ENCODE results near the gene FHIT.

Gene FHIT

GRCh38 chr3:61169621-61170251 is 81.5 kb downstream of the FHIT start:
- in situ Hi-C loops (cut with HindIII; ENCODE audit: low sequenced_read_pairs): no loop called here
- DNase-seq (ENCODE audit: low read depth): no peak
- TF ChIP-seq, protein P1, sequence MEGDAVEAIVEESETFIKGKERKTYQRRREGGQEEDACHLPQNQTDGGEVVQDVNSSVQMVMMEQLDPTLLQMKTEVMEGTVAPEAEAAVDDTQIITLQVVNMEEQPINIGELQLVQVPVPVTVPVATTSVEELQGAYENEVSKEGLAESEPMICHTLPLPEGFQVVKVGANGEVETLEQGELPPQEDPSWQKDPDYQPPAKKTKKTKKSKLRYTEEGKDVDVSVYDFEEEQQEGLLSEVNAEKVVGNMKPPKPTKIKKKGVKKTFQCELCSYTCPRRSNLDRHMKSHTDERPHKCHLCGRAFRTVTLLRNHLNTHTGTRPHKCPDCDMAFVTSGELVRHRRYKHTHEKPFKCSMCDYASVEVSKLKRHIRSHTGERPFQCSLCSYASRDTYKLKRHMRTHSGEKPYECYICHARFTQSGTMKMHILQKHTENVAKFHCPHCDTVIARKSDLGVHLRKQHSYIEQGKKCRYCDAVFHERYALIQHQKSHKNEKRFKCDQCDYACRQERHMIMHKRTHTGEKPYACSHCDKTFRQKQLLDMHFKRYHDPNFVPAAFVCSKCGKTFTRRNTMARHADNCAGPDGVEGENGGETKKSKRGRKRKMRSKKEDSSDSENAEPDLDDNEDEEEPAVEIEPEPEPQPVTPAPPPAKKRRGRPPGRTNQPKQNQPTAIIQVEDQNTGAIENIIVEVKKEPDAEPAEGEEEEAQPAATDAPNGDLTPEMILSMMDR (IDR thresholded peaks at IDR 0.05; ENCODE audit: low read depth, low read length, missing control alignments): no peak

GRCh38 chr3:61168286-61168685 is 83.0 kb downstream of the FHIT start:
- no peak overlapping the region for H3K4me3 ChIP-seq (ENCODE audit: low read depth, low read length)
- no peak for DNase-seq (ENCODE audit: low read depth)
- in situ Hi-C loops (cut with HindIII; ENCODE audit: low sequenced_read_pairs): no loop called here
- TF ChIP-seq, protein P1 (IDR thresholded peaks at IDR 0.05; ENCODE audit: low read depth, low read length, missing control alignments): no peak

More at GRCh38 chr3:61169621-61170251, 81.5 kb downstream of the FHIT start:
- no peak overlapping the region for H3K4me3 ChIP-seq (ENCODE audit: low read depth, low read length)

DNA sequence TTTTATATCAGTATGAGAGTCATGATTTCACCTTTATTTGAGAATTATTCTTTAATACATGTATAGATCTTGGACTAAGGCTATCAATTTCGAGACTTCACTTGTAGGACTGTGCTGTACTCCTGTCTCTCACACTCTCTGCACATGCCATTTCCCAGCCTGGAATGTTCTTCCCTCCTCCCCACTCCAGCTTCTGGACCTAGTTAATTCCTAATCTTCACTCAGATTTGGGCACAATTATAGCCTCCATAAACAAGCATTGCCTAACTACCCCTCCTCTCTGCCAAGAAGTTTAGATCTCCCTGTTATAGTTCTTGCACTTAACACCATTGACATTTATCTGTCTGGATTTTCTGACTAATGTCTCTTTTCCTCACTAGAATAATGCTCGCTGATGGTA is 88.3 kb downstream of the FHIT start:
- in situ Hi-C loops (cut with HindIII; ENCODE audit: low sequenced_read_pairs): no loop called here
- no peak for DNase-seq (ENCODE audit: low read depth)
- no peak overlapping the region for H3K4me3 ChIP-seq (ENCODE audit: low read depth, low read length)
- TF ChIP-seq, protein P1 (IDR thresholded peaks at IDR 0.05; ENCODE audit: low read depth, low read length, missing control alignments): no peak

DNA sequence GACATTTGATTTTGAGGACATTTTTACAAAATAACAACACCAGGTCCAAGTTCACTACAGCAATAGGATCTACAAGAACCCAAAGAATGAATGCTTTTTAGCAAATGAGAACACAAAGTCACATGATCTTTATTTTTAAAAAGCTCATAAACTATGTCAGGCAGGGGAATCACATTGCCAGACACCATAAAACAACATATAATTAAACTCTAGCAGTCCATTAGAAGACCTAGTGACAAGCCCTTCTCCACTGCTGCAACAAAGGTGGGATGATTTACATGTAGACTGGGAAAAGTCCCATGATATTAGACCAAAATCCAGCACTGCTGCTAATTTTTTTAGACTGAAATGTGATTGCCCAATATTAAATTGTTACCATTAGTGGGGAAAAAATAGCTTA is 92.6 kb downstream of the FHIT start:
- TF ChIP-seq, protein P1 (IDR thresholded peaks at IDR 0.05; ENCODE audit: low read depth, low read length, missing control alignments): no peak
- DNase-seq (ENCODE audit: low read depth): no peak
- in situ Hi-C loops (cut with HindIII; ENCODE audit: low sequenced_read_pairs): no loop called here
- no peak overlapping the region for H3K4me3 ChIP-seq (ENCODE audit: low read depth, low read length)

DNA sequence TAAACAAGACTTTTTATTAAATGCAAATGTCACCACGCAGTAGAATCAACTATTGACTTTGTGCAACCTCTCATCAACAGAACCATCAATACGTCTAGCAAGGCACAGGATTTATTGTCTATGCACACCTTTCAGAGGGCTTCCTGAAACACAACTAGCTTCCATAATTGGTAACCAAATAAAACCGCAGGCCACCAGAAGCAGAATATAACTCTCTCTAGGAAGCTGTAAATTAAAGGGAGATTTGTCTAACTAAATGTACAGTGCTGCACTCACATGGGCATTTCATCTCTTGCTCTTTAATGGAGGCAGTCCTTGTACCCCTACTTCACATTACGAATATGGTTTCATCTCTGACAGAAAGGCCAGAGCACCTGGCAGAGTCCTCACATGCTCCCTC is 93.0 kb downstream of the FHIT start:
- DNase-seq (ENCODE audit: low read depth): no peak
- in situ Hi-C loops (cut with HindIII; ENCODE audit: low sequenced_read_pairs): no loop called here
- no peak overlapping the region for H3K4me3 ChIP-seq (ENCODE audit: low read depth, low read length)
- TF ChIP-seq, protein P1 (IDR thresholded peaks at IDR 0.05; ENCODE audit: low read depth, low read length, missing control alignments): no peak

- no peak overlapping the region for H3K4me3 ChIP-seq (ENCODE audit: low read depth, low read length)
- TF ChIP-seq, protein P1 (IDR thresholded peaks at IDR 0.05; ENCODE audit: low read depth, low read length, missing control alignments): no peak
- no peak for DNase-seq (ENCODE audit: low read depth)
- in situ Hi-C loops (cut with HindIII; ENCODE audit: low sequenced_read_pairs): no loop called here
Measured at GRCh38 chr3:61157414-61157813, 93.8 kb downstream of the FHIT start.

Data from astrocyte of the cerebellum (primary cell).